ENCODE measurements around the gene FDPS. TPM values are rescaled to one million over a fixed set of nuclear protein-coding genes. Genes with fewer than 3 reads are reported as not detected.

Gene FDPS
- total and polyA plus RNA-seq, 2 experiments from 2014 or later = 287 to 366 TPM

GRCh38 chr1:155286544-155286943, 22.1 kb upstream of the FDPS start (continued):
- TF ChIP-seq ZNF462 (CRISPR knock-in tag; IDR thresholded peaks at IDR 0.05) (no peak), POLR2AphosphoS5 (IDR thresholded peaks at IDR 0.05; ENCODE audit: low read depth) (no peak)

- H3K4me1 Mint-ChIP-seq = no peaks in the 10 kb centered on the region; the same call in 2 of the 3 replicates
- no peak; the same call in 2 of the 3 replicates for ATAC-seq
- TF ChIP-seq ETS1 (IDR thresholded peaks at IDR 0.05) = no peak
- TF ChIP-seq POLR2AphosphoS5 (IDR thresholded peaks at IDR 0.05; ENCODE audit: low read depth) = no peak
- TF ChIP-seq REST (IDR thresholded peaks at IDR 0.05; ENCODE audit: unreplicated experiment) = no peak
Measured at GRCh38 chr1:155287987-155288543, 20.6 kb upstream of the FDPS start.

More at GRCh38 chr1:155287987-155288543, 20.6 kb upstream of the FDPS start:
- H3K4me3 Mint-ChIP-seq = no peak overlapping the region
- no peak for DNase-seq (ENCODE audit: low spot score)
- H3K27me3 ChIP-seq (ENCODE audit: insufficient read depth) = 0 out of 2 replicates have a peak, but pooled peaks cover under 1% of the 10 kb centered on the region
- no peaks in the 10 kb centered on the region; the same call in 2 of the 3 replicates for H3K36me3 Mint-ChIP-seq (ENCODE audit: low read depth)
- H3K79me2 ChIP-seq (replicated peaks; ENCODE audit: insufficient read depth) = no peaks in the 10 kb centered on the region
- H3F3A ChIP-seq (replicated peaks; ENCODE audit: low read depth) = no peaks in the 10 kb centered on the region
- no peaks in the 10 kb centered on the region for H3K9me2 ChIP-seq (ENCODE audit: insufficient read depth)
- H4K20me1 ChIP-seq (replicated peaks; ENCODE audit: insufficient read depth) = no peaks in the 10 kb centered on the region; the same call in 1 of the 2 replicates
- no peak overlapping the region for H3K4me3 ChIP-seq
- no peaks in the 10 kb centered on the region for H3K36me3 ChIP-seq (ENCODE audit: insufficient read depth)
- no peak overlapping the region for H3K27ac Mint-ChIP-seq
- no peak overlapping the region for H2AFZ ChIP-seq
- no peak overlapping the region for H3K27ac ChIP-seq (ENCODE audit: low read depth)
- peaks cover 7% of the 10 kb centered on the region for H3K27me3 Mint-ChIP-seq (ENCODE audit: insufficient read depth, low read depth, poor library complexity)
- H3K4me1 ChIP-seq (ENCODE audit: insufficient read depth) = no peaks in the 10 kb centered on the region
- H3K9me3 Mint-ChIP-seq = no peaks in the 10 kb centered on the region
- H3K4me2 ChIP-seq = no peak overlapping the region

Measured in GM23338 (cell line).